AG08396 (cell line): ENCODE measurements around the gene BRSK1.
A peak's percentile ranks its signal among the peaks of the same experiment; 100 is the strongest.
"Not testable (repeated sequence)": the region's sequence is repeated elsewhere in the genome, so short reads cannot be mapped to it uniquely, and the experiment has no call there.

Source experiments
- DNase-seq: peaks from one replicate; pipeline ENCODE4 v3.0.0; 2012; ENCODE audit warnings: low spot score, mixed read lengths

The BRSK1 gene

GRCh38 chr19:55329791-55330190 lies 46.0 kb downstream of the BRSK1 start:
- not testable (repeated sequence) for DNase-seq

GRCh38 chr19:55333870-55334269 lies 50.1 kb downstream of the BRSK1 start:
- DNase-seq: no peak

- no peak for DNase-seq
Measured at GRCh38 chr19:55336101-55336500, 52.3 kb downstream of the BRSK1 start.

GRCh38 chr19:55339105-55339888 lies 55.5 kb downstream of the BRSK1 start, which contains the start of gene KMT5C:
Gene KMT5C (plus strand): TSS chr19:55339876. CDS start chr19:55341937, 2,061 bp downstream.
- DNase-seq: peak; percentile 100

GRCh38 chr19:55339889-55340783 lies 56.3 kb downstream of the BRSK1 start:
- no peak for DNase-seq

GRCh38 chr19:55340784-55341147 lies 57.0 kb downstream of the BRSK1 start:
- DNase-seq: no peak

- DNase-seq: peak; percentile 93
Measured at GRCh38 chr19:55341171-55341588, 57.4 kb downstream of the BRSK1 start.

- no peak for DNase-seq
Measured at GRCh38 chr19:55341595-55342531, 58.1 kb downstream of the BRSK1 start.

- no peak for DNase-seq
Measured at GRCh38 chr19:55344444-55344843, 60.6 kb downstream of the BRSK1 start.

- no peak for DNase-seq
Measured at GRCh38 chr19:55345101-55345817, 61.5 kb downstream of the BRSK1 start.

GRCh38 chr19:55345818-55346724 lies 62.3 kb downstream of the BRSK1 start:
- no peak for DNase-seq

- DNase-seq: no peak
Measured at GRCh38 chr19:55346725-55347441, 63.1 kb downstream of the BRSK1 start.

- DNase-seq: no peak
Measured at GRCh38 chr19:55347442-55348009, 63.7 kb downstream of the BRSK1 start.

- no peak for DNase-seq
Measured at GRCh38 chr19:55348317-55349034, 64.7 kb downstream of the BRSK1 start.

- DNase-seq: no peak
Measured at GRCh38 chr19:55350620-55351315, 67.0 kb downstream of the BRSK1 start.

- DNase-seq: no peak
Measured at GRCh38 chr19:55352040-55352439, 68.2 kb downstream of the BRSK1 start.

- no peak for DNase-seq
Measured at GRCh38 chr19:55352549-55353145, 68.8 kb downstream of the BRSK1 start.
